Rectal smooth muscle tissue (tissue), 1 donor: Measurements from ENCODE around the gene AASDHPPT.
"Not testable (repeated sequence)": the region's sequence is repeated elsewhere in the genome, so short reads cannot be mapped to it uniquely, and the experiment has no call there.

ENCODE experiments used
- H3K27ac ChIP-seq: one replicate; pipeline ENCODE4 v1.7.0; 2013; ENCODE audit warnings: low read depth, low read length, inconsistent platforms
- H3K27me3 ChIP-seq: one replicate; pipeline ENCODE4 v1.7.0; 2013; ENCODE audit warnings: low read length; ENCODE audit not compliant: control insufficient read depth, insufficient read depth
- H3K36me3 ChIP-seq: one replicate; pipeline ENCODE4 v1.7.0; 2013; ENCODE audit warnings: low read length; ENCODE audit not compliant: control insufficient read depth, insufficient read depth
- H3K4me1 ChIP-seq: one replicate; pipeline ENCODE4 v1.7.0; 2013; ENCODE audit warnings: low read length; ENCODE audit not compliant: control insufficient read depth, insufficient read depth
- H3K4me3 ChIP-seq: one replicate; pipeline ENCODE4 v1.7.0; 2013; ENCODE audit warnings: low read length
- H3K9ac ChIP-seq: one replicate; pipeline ENCODE4 v1.7.0; 2013; ENCODE audit warnings: low read length

AASDHPPT gene

GRCh38 chr11:106077609-106078455 is at the start of gene AASDHPPT:
Gene AASDHPPT, plus strand, starts transcription at chr11:106077662. Its CDS starts 49 bp downstream, at chr11:106077711.
- H3K27me3 ChIP-seq, result no peaks in the 10 kb centered on the region
- H3K36me3 ChIP-seq, result peaks cover 3% of the 10 kb centered on the region
- peak within 1 kb of the TSS; percentile 98 for H3K9ac ChIP-seq
- peak within 1 kb of the TSS; percentile 98 for H3K4me3 ChIP-seq
- peak within 1 kb of the TSS; percentile 96 for H3K27ac ChIP-seq
- peaks cover 18% of the 10 kb centered on the region for H3K4me1 ChIP-seq

GRCh38 chr11:106030609-106031008 is 46.9 kb upstream of the AASDHPPT start:
- H3K4me1 ChIP-seq, result no peaks in the 10 kb centered on the region
- no peaks in the 10 kb centered on the region for H3K27me3 ChIP-seq
- H3K9ac ChIP-seq, result no peak overlapping the region
- H3K4me3 ChIP-seq, result no peak overlapping the region
- no peak overlapping the region for H3K27ac ChIP-seq
- no peaks in the 10 kb centered on the region for H3K36me3 ChIP-seq

DNA sequence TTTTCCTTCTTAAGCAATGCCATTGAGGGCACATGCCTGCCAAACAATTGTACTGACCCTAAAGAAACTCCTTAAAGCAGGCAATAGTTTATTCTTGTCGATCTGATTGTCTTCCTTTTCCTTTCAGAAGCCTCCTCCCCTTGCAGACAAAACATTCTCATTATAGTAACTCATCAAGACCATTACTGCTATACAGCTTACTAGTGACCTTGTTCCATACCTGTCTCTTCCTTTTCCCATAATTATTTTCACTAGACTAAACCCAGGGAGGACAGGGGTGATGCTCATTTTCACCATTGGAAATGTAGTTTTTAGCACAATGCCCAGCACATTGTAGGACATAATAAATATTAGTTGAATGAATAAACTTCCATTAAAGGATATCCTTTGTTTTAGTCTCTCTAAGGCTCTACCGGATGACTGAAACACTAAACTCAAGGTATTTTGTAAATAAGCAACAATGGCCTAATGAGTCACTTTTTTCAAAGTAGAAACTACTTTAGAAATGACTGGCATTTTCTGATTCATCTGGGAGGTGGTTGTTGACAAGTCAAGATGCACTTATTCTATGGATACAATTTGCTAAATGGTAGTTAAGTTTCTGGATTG is 46.2 kb upstream of the AASDHPPT start:
- no peak overlapping the region for H3K27ac ChIP-seq

DNA sequence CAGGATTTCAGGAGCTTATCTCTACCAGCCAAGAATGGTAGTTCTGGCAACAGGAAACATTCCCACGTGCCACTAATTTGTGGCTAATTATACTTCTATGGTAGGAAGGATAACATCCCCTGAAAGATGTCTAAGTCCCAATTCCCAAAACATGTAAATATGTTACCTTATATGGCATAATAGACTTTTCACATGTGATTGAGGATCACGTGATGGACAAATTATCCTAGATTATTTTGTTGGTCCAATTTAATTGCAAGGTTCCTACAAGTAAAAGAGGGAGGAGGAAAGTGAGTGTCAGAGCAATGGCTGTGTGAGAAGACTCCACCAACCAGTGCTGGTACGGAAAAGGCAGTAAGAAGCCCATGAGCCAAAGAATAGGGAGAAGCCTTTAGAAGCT is 45.5 kb upstream of the AASDHPPT start:
- no peaks in the 10 kb centered on the region for H3K27me3 ChIP-seq
- no peaks in the 10 kb centered on the region for H3K36me3 ChIP-seq
- no peak overlapping the region for H3K27ac ChIP-seq
- no peaks in the 10 kb centered on the region for H3K4me1 ChIP-seq
- no peak overlapping the region for H3K4me3 ChIP-seq
- no peak overlapping the region for H3K9ac ChIP-seq

More for the DNA sequence above, 46.2 kb upstream of the AASDHPPT start:
- Histone ChIP-seq H3K9ac (no peak overlapping the region), H3K36me3 (no peaks in the 10 kb centered on the region), H3K4me1 (no peaks in the 10 kb centered on the region), H3K27me3 (no peaks in the 10 kb centered on the region), H3K4me3 (no peak overlapping the region)

DNA sequence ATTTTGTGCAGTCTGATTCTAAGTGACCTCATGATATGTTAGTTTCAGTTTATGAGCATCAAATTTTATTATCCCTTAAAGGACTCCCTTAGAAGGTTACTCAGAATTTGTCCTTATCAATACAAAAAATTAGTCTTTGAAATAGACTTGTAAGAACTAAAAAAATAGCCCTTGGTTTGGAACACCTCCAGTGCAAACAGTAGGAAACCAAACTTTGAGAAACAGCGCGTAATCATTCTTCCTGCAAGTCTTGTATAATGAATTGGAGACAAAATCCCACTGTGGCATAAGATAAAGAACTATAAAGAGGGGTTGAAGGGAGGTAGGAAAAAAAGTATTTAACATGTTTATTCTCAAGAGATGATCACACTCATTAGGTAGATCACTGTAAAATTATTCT is 44.6 kb upstream of the AASDHPPT start:
- no peaks in the 10 kb centered on the region for H3K36me3 ChIP-seq
- no peak overlapping the region for H3K4me3 ChIP-seq
- H3K9ac ChIP-seq, result no peak overlapping the region
- H3K4me1 ChIP-seq, result no peaks in the 10 kb centered on the region
- no peak overlapping the region for H3K27ac ChIP-seq
- H3K27me3 ChIP-seq, result no peaks in the 10 kb centered on the region

DNA sequence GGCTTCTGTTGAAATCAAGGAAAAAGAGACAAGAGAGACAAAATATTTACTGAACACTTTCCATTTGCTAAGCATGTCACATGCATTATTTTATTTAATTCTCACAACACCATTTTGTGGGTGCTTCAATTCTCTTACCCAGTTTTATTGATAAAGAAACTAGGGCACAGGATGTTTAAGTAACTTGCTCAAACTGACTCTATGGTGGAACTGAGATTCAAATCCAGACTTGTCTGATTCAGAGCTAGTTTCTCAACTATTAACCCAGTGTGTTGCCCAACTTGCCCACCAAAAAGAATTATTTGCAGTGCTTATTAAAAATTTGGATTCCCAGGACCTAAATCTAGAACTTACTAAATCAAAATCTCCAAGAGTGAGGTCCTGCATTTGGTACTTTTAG is 33.9 kb upstream of the AASDHPPT start:
- Histone ChIP-seq H3K4me1 (no peaks in the 10 kb centered on the region), H3K36me3 (no peaks in the 10 kb centered on the region), H3K9ac (no peak overlapping the region), H3K27ac (no peak overlapping the region), H3K4me3 (no peak overlapping the region), H3K27me3 (no peaks in the 10 kb centered on the region)

DNA sequence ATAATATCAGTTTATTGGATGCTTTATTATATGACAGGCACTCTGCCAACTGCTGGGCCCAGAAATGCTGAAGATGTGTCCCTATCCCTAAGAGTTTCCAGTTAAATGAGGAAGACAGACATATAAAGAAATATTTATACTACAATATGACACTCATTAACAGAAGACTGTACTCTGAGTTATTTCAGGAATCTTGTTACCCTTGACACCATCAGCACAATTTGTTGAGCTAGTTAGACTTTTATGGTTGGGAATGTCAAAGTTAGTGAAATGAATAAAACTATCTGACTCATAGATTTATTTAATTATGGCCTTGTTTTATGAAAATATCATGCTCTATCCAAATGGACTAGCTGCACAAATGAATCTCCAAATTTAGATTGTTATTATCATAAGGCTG is 29.8 kb upstream of the AASDHPPT start:
- Histone ChIP-seq H3K4me3 (no peak overlapping the region), H3K9ac (no peak overlapping the region), H3K4me1 (no peaks in the 10 kb centered on the region), H3K27me3 (no peaks in the 10 kb centered on the region), H3K27ac (no peak overlapping the region), H3K36me3 (no peaks in the 10 kb centered on the region)

- H3K36me3 ChIP-seq, result no peaks in the 10 kb centered on the region
These were observed 27.6 kb upstream of the AASDHPPT start for GRCh38 chr11:106049727-106050476.

GRCh38 chr11:106051103-106051502 is 26.4 kb upstream of the AASDHPPT start:
- Histone ChIP-seq H3K4me1 (no peaks in the 10 kb centered on the region), H3K36me3 (no peaks in the 10 kb centered on the region), H3K27ac (no peak overlapping the region)

More at GRCh38 chr11:106049727-106050476, 27.6 kb upstream of the AASDHPPT start:
- H3K4me1 ChIP-seq, result no peaks in the 10 kb centered on the region
- H3K9ac ChIP-seq, result no peak overlapping the region
- H3K27me3 ChIP-seq, result no peaks in the 10 kb centered on the region
- H3K27ac ChIP-seq, result no peak overlapping the region
- H3K4me3 ChIP-seq, result no peak overlapping the region

DNA sequence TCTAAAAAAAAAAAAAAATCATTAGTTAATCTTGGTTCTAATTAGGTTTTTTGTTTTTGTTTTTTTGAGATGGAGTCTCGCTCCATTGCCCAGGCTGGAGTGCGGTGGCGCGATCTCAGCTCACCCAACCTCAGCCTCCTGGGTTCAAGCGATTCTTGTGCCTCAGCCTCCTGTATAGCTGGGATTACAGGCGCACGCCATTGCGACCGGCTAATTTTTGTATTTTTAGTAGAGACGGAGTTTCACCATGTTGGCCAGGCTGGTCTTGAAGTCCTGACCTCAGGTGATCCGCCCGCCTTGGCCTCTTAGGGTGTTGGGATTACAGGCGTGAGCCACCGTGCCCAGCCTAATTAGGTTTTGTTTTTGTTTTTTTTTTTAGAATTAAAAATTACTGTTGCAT is 19.1 kb upstream of the AASDHPPT start:
- not testable (repeated sequence) for H3K27me3 ChIP-seq, H3K36me3 ChIP-seq, H3K27ac ChIP-seq, H3K4me3 ChIP-seq, H3K9ac ChIP-seq, H3K4me1 ChIP-seq

More at GRCh38 chr11:106051103-106051502, 26.4 kb upstream of the AASDHPPT start:
- no peak overlapping the region for H3K9ac ChIP-seq
- H3K27me3 ChIP-seq, result no peaks in the 10 kb centered on the region
- H3K4me3 ChIP-seq, result no peak overlapping the region

GRCh38 chr11:106059617-106060016 is 17.8 kb upstream of the AASDHPPT start:
- Histone ChIP-seq H3K27me3 (no peaks in the 10 kb centered on the region), H3K9ac (no peak overlapping the region), H3K4me3 (no peak overlapping the region), H3K4me1 (no peaks in the 10 kb centered on the region), H3K27ac (no peak overlapping the region), H3K36me3 (no peaks in the 10 kb centered on the region)

GRCh38 chr11:106061249-106061784 is 16.1 kb upstream of the AASDHPPT start:
- H3K36me3 ChIP-seq, result no peaks in the 10 kb centered on the region
- H3K4me3 ChIP-seq, result no peak overlapping the region
- H3K9ac ChIP-seq, result no peak overlapping the region
- no peak overlapping the region for H3K27ac ChIP-seq
- H3K4me1 ChIP-seq, result no peaks in the 10 kb centered on the region
- H3K27me3 ChIP-seq, result no peaks in the 10 kb centered on the region
